ENCODE results near the gene ARHGAP45. TPM values are rescaled to one million over a fixed set of nuclear protein-coding genes. Genes with fewer than 3 reads are reported as not detected.

Gene ARHGAP45
- total RNA-seq, 1 donor from 2014 or later = 0.57 TPM

DNA sequence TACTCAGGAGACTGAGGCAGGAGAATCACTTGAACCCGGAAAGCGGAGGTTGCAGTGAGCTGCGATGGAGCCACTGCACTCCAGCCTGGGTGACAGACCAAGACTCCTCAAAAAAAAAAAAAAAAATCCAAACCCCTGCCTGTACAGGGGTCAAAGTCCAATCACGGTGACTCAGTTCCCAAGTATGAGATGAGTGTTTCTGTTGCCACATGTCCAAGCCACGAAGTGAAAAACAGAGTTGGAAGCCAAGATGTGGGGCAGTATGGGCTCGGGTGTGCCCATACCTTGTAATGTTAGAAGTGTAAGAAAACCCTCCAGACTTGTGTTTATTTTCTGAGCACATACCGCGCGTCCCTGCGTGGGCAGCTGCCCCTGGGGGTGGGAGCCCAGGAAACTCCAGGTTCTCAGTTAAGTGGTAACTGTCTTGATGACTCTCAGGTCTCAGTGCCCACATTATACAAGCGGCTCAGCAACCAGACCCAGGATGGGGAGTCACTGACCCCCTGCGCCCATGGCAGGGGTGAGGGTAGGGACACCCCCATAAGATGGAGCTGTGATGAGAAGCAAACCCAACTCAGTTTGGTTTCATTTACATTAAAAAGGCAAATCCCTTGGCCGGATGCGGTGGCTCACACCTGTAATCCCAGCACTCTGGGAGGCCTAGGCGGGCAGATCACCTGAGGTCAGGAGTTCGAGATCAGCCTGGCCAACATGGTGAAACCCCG is 35.6 kb downstream of the ARHGAP45 start:
- no peak for DNase-seq (ENCODE audit: low spot score)
- H3K27me3 Mint-ChIP-seq (ENCODE audit: low read depth) = no peaks in the 10 kb centered on the region
- TF ChIP-seq, protein P1, sequence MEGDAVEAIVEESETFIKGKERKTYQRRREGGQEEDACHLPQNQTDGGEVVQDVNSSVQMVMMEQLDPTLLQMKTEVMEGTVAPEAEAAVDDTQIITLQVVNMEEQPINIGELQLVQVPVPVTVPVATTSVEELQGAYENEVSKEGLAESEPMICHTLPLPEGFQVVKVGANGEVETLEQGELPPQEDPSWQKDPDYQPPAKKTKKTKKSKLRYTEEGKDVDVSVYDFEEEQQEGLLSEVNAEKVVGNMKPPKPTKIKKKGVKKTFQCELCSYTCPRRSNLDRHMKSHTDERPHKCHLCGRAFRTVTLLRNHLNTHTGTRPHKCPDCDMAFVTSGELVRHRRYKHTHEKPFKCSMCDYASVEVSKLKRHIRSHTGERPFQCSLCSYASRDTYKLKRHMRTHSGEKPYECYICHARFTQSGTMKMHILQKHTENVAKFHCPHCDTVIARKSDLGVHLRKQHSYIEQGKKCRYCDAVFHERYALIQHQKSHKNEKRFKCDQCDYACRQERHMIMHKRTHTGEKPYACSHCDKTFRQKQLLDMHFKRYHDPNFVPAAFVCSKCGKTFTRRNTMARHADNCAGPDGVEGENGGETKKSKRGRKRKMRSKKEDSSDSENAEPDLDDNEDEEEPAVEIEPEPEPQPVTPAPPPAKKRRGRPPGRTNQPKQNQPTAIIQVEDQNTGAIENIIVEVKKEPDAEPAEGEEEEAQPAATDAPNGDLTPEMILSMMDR (IDR thresholded peaks at IDR 0.05) = no peak
- peak overlapping the region; percentile 98 for H3K27ac Mint-ChIP-seq (ENCODE audit: unreplicated experiment)
- peaks cover 2% of the 10 kb centered on the region for H3K9me3 Mint-ChIP-seq (ENCODE audit: low read depth)
- peaks cover 1% of the 10 kb centered on the region for H3K36me3 Mint-ChIP-seq (ENCODE audit: low read depth)
- peaks cover 63% of the 10 kb centered on the region for H3K4me1 Mint-ChIP-seq (ENCODE audit: low read depth)
- H3K4me3 Mint-ChIP-seq (ENCODE audit: unreplicated experiment) = peak overlapping the region; percentile 58

DNA sequence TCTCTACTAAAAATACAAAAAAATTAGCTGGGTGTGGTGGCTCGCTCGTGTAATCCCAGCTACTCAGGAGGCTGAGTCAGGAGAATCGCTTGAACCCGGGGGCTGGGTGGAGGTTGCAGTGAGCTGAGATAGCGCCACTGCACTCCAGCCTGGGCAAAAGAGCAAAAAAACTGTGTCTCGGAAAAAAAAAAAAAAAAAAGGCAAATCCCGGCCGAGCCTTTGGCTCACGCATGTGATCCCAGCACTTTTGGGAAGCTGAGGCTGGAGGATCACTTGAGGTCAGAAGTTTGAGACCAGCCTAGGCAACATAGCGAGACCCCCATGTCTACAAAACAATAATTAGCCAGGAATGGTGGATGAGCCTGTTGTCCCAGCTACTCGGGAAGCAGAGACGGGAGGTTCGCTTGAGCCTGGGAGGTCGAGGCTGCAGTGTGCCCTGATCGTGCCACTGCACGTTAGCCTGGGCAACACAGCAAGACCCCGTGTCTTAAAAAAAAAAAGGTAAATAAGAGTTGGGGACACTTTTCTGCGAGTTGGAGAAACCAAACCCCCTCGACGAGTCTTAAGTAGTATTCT is 36.3 kb downstream of the ARHGAP45 start:
- Mint-ChIP-seq H3K4me1 (ENCODE audit: low read depth) (peaks cover 59% of the 10 kb centered on the region), H3K9me3 (ENCODE audit: low read depth) (peaks cover 2% of the 10 kb centered on the region), H3K36me3 (ENCODE audit: low read depth) (peaks cover 1% of the 10 kb centered on the region), H3K4me3 (ENCODE audit: unreplicated experiment) (peak overlapping the region; percentile 58), H3K27me3 (ENCODE audit: low read depth) (no peaks in the 10 kb centered on the region), H3K27ac (ENCODE audit: unreplicated experiment) (peak overlapping the region; percentile 98)
- DNase-seq (ENCODE audit: low spot score) = no peak
- TF ChIP-seq, protein P1 (IDR thresholded peaks at IDR 0.05) = no peak

DNA sequence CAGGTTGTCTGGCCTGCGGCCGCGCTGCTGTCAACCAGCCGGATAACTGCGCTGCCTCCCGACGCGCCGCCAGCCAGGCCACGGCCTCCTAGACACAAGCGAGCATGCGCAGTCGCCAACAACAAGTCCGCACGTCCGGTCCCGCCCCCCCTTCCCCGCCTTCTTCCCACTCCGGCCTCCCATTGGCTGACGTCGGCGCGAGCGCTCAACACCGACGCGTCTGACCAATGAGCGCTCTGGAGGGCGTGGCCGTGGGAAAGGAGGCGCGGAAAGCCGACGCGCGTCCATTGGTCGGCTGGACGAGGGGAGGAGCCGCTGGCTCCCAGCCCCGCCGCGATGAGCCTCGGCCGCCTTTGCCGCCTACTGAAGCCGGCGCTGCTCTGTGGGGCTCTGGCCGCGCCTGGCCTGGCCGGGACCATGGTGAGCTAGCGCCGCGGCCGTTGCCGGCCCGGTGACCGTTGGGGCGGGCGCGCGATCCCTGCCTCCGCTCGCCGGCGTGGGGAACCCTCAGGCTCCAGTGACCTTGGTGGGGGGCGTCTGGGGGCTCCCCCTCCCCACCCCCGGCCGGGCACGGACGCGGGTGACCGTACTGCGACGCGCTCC is 36.8 kb downstream of the ARHGAP45 start, which contains the start of gene GPX4:
GPX4 (plus strand) TSS at position 287 of the 603 bp plus-strand sequence; CDS start at position 337, 50 bp downstream.
- H3K4me1 Mint-ChIP-seq (ENCODE audit: low read depth) = peaks cover 56% of the 10 kb centered on the region

DNA sequence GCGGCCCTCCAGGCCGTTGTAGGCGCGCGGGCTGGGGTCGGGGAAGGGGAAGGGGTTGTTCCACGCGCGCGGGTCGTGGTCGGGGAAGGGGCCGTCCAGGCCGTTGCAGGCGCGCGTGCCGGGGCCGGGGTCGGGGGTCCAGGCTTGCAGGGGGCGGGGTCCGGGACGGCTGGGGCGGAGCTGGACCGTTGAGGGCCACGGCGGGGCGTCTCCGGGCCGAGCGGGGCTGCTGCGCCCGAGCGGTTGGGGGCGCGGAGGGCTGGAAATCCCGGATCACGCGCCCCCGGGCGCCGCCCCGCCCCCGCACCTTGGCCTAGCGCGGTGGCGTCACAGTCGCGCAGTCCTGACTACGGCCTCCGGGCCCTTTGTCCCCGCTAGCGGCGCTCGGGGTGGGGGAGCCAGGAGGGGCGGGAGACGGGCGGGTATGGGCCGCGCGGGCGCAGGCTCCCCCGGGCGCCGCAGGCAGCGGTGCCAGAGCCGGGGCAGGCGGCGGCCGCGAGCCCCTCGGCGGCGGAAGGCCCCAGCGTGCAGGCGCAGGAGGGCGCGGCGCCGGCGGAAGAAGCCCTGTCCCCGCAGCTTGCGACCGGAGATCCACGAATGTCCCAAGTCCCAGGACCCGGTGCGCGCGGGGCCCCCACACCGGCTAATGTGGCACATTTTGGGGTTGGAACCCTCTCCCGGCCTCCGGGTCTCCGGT is 37.5 kb downstream of the ARHGAP45 start:
- peaks cover 51% of the 10 kb centered on the region for H3K4me1 Mint-ChIP-seq (ENCODE audit: low read depth)
- peaks cover 1% of the 10 kb centered on the region for H3K36me3 Mint-ChIP-seq (ENCODE audit: low read depth)
- H3K27me3 Mint-ChIP-seq (ENCODE audit: low read depth) = no peaks in the 10 kb centered on the region
- H3K9me3 Mint-ChIP-seq (ENCODE audit: low read depth) = peaks cover 2% of the 10 kb centered on the region
- TF ChIP-seq, protein P1 (IDR thresholded peaks at IDR 0.05) = no peak
- no peak for DNase-seq (ENCODE audit: low spot score)
- peak overlapping the region; percentile 78 for H3K27ac Mint-ChIP-seq (ENCODE audit: unreplicated experiment)
- peak overlapping the region; percentile 77 for H3K4me3 Mint-ChIP-seq (ENCODE audit: unreplicated experiment)

More for the DNA sequence above, 36.8 kb downstream of the ARHGAP45 start, which contains the start of gene GPX4:
- H3K9me3 Mint-ChIP-seq (ENCODE audit: low read depth) = peaks cover 2% of the 10 kb centered on the region
- DNase-seq (ENCODE audit: low spot score) = peak; percentile 99
- H3K27me3 Mint-ChIP-seq (ENCODE audit: low read depth) = no peaks in the 10 kb centered on the region
- H3K36me3 Mint-ChIP-seq (ENCODE audit: low read depth) = peaks cover 1% of the 10 kb centered on the region
- H3K27ac Mint-ChIP-seq (ENCODE audit: unreplicated experiment) = peak within 1 kb of the TSS; percentile 98
- peak within 1 kb of the TSS; percentile 77 for H3K4me3 Mint-ChIP-seq (ENCODE audit: unreplicated experiment)
- TF ChIP-seq, protein P1 (IDR thresholded peaks at IDR 0.05) = no peak

All from chondrocyte (in vitro differentiated cells).